Adipocyte (in vitro differentiated cells): ENCODE data around the gene EXTL1.

ENCODE experiments used
- DNase-seq: peaks from one replicate; pipeline ENCODE4 v3.0.0-alpha.2; 2015; ENCODE audit warnings: low read depth
- H3K27me3 ChIP-seq: replicated peaks from 2 replicates; pipeline ENCODE4 v1.7.0; 2013; ENCODE audit warnings: mild to moderate bottlenecking, low read length, moderate library complexity; ENCODE audit not compliant: control insufficient read depth, insufficient read depth
- H3K36me3 ChIP-seq: 2 replicates; pipeline ENCODE4 v1.7.0; 2013; ENCODE audit warnings: low read length, mild to moderate bottlenecking, moderate library complexity; ENCODE audit not compliant: control insufficient read depth, insufficient read depth, severe bottlenecking
- H3K4me1 ChIP-seq: 2 replicates; pipeline ENCODE4 v1.7.0; 2013; ENCODE audit warnings: mild to moderate bottlenecking, low read length, moderate library complexity; ENCODE audit not compliant: control insufficient read depth, insufficient read depth
- H3K4me3 ChIP-seq: 2 replicates; pipeline ENCODE4 v1.7.0; 2013; ENCODE audit warnings: mild to moderate bottlenecking, low read length, moderate library complexity
- H3K9ac ChIP-seq: 2 replicates; pipeline ENCODE4 v1.7.0; 2013; ENCODE audit warnings: mild to moderate bottlenecking, low read length, moderate library complexity
- H3K9me3 ChIP-seq: 2 replicates; pipeline ENCODE4 v1.7.0; 2013; ENCODE audit warnings: mild to moderate bottlenecking, low read length, moderate library complexity; ENCODE audit not compliant: control insufficient read depth

EXTL1 gene

GRCh38 chr1:25999041-25999800 is 22.4 kb upstream of the EXTL1 start:
- Histone ChIP-seq H3K4me3 (peak overlapping the region; percentile 69), H3K36me3 (no peaks in the 10 kb centered on the region), H3K9ac (peak overlapping the region; percentile 58), H3K4me1 (peaks cover 23% of the 10 kb centered on the region), H3K27me3 (no peaks in the 10 kb centered on the region), H3K9me3 (no peaks in the 10 kb centered on the region)
- no peak for DNase-seq

GRCh38 chr1:26003262-26003661 is 18.3 kb upstream of the EXTL1 start:
- Histone ChIP-seq H3K9me3 (no peaks in the 10 kb centered on the region), H3K27me3 (no peaks in the 10 kb centered on the region), H3K9ac (no peak overlapping the region), H3K36me3 (no peaks in the 10 kb centered on the region), H3K4me3 (no peak overlapping the region), H3K4me1 (peaks cover 26% of the 10 kb centered on the region)
- DNase-seq, result no peak

DNA sequence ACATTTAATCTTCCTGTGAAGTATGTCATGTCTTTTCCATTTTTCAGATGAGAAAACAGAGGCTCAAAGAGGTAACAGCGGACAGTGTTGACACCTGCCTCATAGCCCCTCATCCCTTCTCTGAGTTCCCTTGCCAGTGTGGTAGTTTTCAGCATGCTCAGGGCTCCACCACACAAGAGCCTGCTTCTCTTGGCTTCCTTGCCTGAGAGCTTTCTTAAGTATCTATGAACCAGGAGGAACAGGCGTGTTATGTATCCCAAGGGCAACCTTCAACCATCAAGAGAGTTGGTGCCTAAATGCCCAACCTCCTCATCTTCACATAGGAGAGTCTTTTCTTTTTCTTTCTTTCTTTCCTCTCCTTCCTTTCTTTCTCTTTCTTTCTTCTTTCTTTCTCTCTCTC is 17.8 kb upstream of the EXTL1 start:
- H3K36me3 ChIP-seq, result no peaks in the 10 kb centered on the region
- peaks cover 21% of the 10 kb centered on the region for H3K4me1 ChIP-seq
- no peak overlapping the region for H3K4me3 ChIP-seq
- DNase-seq, result no peak
- H3K9me3 ChIP-seq, result no peaks in the 10 kb centered on the region
- no peak overlapping the region for H3K9ac ChIP-seq
- H3K27me3 ChIP-seq, result no peaks in the 10 kb centered on the region

GRCh38 chr1:26005434-26006105 is 16.0 kb upstream of the EXTL1 start:
- no peak overlapping the region for H3K4me3 ChIP-seq
- DNase-seq, result no peak
- no peak overlapping the region for H3K9ac ChIP-seq
- H3K36me3 ChIP-seq, result no peaks in the 10 kb centered on the region
- H3K27me3 ChIP-seq, result no peaks in the 10 kb centered on the region
- no peaks in the 10 kb centered on the region for H3K9me3 ChIP-seq
- H3K4me1 ChIP-seq, result peaks cover 20% of the 10 kb centered on the region

DNA sequence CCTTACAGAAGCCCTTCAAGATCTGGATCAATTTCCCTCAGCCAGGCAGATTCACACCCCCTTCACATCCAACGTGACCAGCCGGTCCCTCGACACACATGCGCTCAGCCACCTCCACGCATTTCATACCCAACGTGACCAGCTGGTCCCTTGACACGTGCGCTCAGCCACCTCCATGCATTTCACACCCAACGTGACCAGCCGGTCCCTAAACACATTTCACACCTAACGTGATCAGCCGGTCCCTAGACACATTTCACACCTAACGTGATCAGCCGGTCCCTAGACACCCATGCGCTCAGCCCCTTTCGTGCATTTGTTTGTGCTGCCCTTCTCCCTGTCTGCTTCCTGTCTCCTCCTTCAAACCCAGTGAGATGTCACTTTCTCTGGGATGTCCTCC is 14.9 kb upstream of the EXTL1 start:
- Histone ChIP-seq H3K9me3 (no peaks in the 10 kb centered on the region), H3K9ac (no peak overlapping the region), H3K4me3 (no peak overlapping the region), H3K4me1 (peaks cover 20% of the 10 kb centered on the region), H3K27me3 (no peaks in the 10 kb centered on the region), H3K36me3 (no peaks in the 10 kb centered on the region)
- DNase-seq, result no peak

DNA sequence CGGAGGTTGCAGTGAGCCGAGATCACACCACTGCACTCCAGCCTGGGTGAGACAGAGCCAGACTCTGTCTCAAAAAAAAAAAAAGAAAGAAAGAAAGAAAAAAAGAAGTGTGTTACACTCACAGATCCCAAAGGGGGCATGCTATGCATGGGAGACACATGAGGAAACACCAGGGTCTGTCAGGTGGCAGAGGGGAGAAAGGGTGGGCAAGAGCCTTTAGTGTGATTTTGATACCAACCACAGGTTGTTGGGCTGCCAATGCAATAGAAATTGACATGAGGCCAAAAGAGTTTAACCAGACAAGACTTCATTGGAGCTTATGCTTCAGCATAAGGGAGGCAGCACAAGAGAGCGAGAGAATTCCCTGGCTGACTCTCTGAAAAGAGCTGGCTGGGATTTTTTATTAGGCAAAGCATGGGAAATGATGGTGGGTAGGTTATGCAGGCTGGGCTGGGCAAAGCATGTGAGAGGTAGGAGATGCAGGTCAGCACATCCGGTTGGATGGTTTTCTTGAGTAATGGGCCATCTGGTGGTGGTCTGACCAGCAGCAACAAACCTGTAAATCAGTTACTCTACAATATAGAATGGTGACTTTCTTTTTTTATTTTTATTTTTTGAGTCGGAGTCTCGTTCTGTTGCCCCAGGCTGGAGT is 11.7 kb upstream of the EXTL1 start:
- H3K9ac ChIP-seq, result no peak overlapping the region
- H3K4me1 ChIP-seq, result peaks cover 13% of the 10 kb centered on the region
- H3K36me3 ChIP-seq, result no peaks in the 10 kb centered on the region
- no peaks in the 10 kb centered on the region for H3K9me3 ChIP-seq
- no peaks in the 10 kb centered on the region for H3K27me3 ChIP-seq
- DNase-seq, result no peak
- no peak overlapping the region for H3K4me3 ChIP-seq

DNA sequence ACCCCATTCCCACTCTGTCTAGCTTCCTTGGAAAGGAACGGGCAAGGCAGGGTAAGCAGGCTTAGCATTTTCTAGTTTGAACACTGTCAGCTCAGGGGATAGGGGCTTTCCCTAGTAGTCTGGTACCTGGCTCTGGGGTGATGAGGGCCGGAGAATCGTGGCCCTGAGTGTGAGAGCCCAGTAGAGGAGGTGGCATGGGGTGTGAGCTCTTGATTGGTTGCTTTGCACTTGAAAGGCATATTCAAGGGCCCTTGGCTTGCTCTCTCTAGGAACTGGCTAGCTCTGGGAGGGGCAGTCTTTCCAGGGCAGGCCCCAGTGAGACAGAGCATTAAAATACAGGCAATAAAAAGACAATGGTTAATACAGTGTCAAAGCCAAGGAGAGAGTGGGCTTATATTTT is 10.8 kb upstream of the EXTL1 start:
- peaks cover 12% of the 10 kb centered on the region for H3K4me1 ChIP-seq
- H3K4me3 ChIP-seq, result no peak overlapping the region
- DNase-seq, result no peak
- H3K27me3 ChIP-seq, result no peaks in the 10 kb centered on the region
- H3K36me3 ChIP-seq, result no peaks in the 10 kb centered on the region
- H3K9me3 ChIP-seq, result no peaks in the 10 kb centered on the region
- H3K9ac ChIP-seq, result no peak overlapping the region

- Histone ChIP-seq H3K9me3 (no peaks in the 10 kb centered on the region), H3K36me3 (no peaks in the 10 kb centered on the region), H3K9ac (no peak overlapping the region), H3K4me3 (no peak overlapping the region), H3K27me3 (no peaks in the 10 kb centered on the region), H3K4me1 (peaks cover 14% of the 10 kb centered on the region)
- no peak for DNase-seq
Measured at GRCh38 chr1:26012864-26013263, 8.7 kb upstream of the EXTL1 start.

GRCh38 chr1:26014179-26014578 is 7.4 kb upstream of the EXTL1 start:
- no peaks in the 10 kb centered on the region for H3K36me3 ChIP-seq
- H3K27me3 ChIP-seq, result no peaks in the 10 kb centered on the region
- no peak for DNase-seq
- no peaks in the 10 kb centered on the region for H3K9me3 ChIP-seq
- no peak overlapping the region for H3K9ac ChIP-seq
- peaks cover 14% of the 10 kb centered on the region for H3K4me1 ChIP-seq
- H3K4me3 ChIP-seq, result no peak overlapping the region

GRCh38 chr1:26015358-26015757 is 6.2 kb upstream of the EXTL1 start:
- H3K9me3 ChIP-seq, result no peaks in the 10 kb centered on the region
- H3K36me3 ChIP-seq, result no peaks in the 10 kb centered on the region
- H3K4me3 ChIP-seq, result no peak overlapping the region
- H3K9ac ChIP-seq, result no peak overlapping the region
- H3K27me3 ChIP-seq, result no peaks in the 10 kb centered on the region
- DNase-seq, result peak; percentile 92
- peaks cover 25% of the 10 kb centered on the region for H3K4me1 ChIP-seq

DNA sequence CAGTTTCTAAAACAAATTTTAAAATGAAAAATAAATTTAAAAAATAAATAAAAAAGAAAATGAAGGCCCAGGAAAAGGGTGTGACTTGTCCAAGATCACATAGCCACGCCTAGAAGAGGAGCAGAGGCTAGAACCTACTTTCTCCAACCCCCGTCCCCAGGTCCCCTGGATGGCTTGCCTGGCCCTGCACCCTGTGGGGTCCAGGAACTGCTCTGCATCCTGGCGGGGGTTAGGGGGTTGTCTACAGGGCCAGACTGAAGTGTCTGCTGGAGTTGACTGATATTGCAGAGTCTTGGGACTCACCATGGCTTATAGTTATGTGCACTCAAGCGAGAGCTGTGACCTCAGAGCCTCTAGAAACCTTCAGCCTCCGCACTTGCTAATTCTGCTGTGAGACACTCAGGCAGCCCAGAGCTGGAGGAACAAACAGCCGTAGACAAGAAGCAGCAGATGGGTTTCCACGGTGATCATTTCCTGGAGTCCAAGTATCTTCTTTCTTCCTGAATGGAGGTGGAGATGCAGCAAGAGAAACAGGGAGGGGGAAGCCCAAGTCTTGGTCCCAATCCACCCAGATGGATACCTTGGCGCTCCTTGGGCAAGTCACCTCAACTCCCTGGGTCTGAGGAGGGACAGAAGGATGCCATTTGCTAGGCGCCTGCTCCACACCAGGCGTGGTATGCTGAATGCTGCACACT is 5.2 kb upstream of the EXTL1 start:
- no peak overlapping the region for H3K9ac ChIP-seq
- H3K9me3 ChIP-seq, result no peaks in the 10 kb centered on the region
- H3K4me1 ChIP-seq, result peaks cover 35% of the 10 kb centered on the region
- no peaks in the 10 kb centered on the region for H3K36me3 ChIP-seq
- H3K27me3 ChIP-seq, result no peaks in the 10 kb centered on the region
- no peak for DNase-seq
- no peak overlapping the region for H3K4me3 ChIP-seq
